HG03060 (cell line): ENCODE data around the gene TMEM181.
"Not testable (repeated sequence)": the region's sequence is repeated elsewhere in the genome, so short reads cannot be mapped to it uniquely, and the experiment has no call there.

Source experiments
- ATAC-seq: cut with Tn5 transposase; IDR thresholded peaks from one replicate; pipeline ENCODE4 v1.9.1; 2021; ENCODE audit warnings: low read depth, moderate number of reproducible peaks; ENCODE audit not compliant: unreplicated experiment

The TMEM181 gene

GRCh38 chr6:158653577-158654354, 93.9 kb downstream of the TMEM181 start:
- peak; percentile 40 for ATAC-seq

GRCh38 chr6:158654498-158654897, 94.6 kb downstream of the TMEM181 start:
- ATAC-seq = no peak

- ATAC-seq = no peak
Measured at GRCh38 chr6:158654960-158655489, 95.1 kb downstream of the TMEM181 start.

- ATAC-seq = no peak
Measured at GRCh38 chr6:158655569-158656450, 95.9 kb downstream of the TMEM181 start.

- not testable (repeated sequence) for ATAC-seq
Measured at GRCh38 chr6:158656986-158657385, 97.1 kb downstream of the TMEM181 start.

GRCh38 chr6:158660333-158660754, 100.5 kb downstream of the TMEM181 start:
- no peak for ATAC-seq

- ATAC-seq = no peak
Measured at GRCh38 chr6:158661156-158661685, 101.3 kb downstream of the TMEM181 start.

- no peak for ATAC-seq
Measured at GRCh38 chr6:158662607-158662953, 102.7 kb downstream of the TMEM181 start.

GRCh38 chr6:158662954-158663624, 103.2 kb downstream of the TMEM181 start:
- no peak for ATAC-seq

GRCh38 chr6:158663625-158664165, 103.8 kb downstream of the TMEM181 start:
- no peak for ATAC-seq

- no peak for ATAC-seq
Measured at GRCh38 chr6:158665332-158665731, 105.4 kb downstream of the TMEM181 start.

GRCh38 chr6:158666628-158667359, 106.9 kb downstream of the TMEM181 start:
- no peak for ATAC-seq

GRCh38 chr6:158667360-158667981, 107.6 kb downstream of the TMEM181 start:
- no peak for ATAC-seq

- ATAC-seq = no peak
Measured at GRCh38 chr6:158668707-158669103, 108.8 kb downstream of the TMEM181 start.

- no peak for ATAC-seq
Measured at GRCh38 chr6:158669145-158670035, 109.5 kb downstream of the TMEM181 start.

- not testable (repeated sequence) for ATAC-seq
Measured at GRCh38 chr6:158672119-158672518, 112.2 kb downstream of the TMEM181 start.

- ATAC-seq = no peak
Measured at GRCh38 chr6:158672726-158673125, 112.8 kb downstream of the TMEM181 start.
